HepG2 (cell line): ENCODE data around the gene ARID5B. TPM values are rescaled to one million over a fixed set of nuclear protein-coding genes. Genes with fewer than 3 reads are reported as not detected.

Experiments used
- ATAC-seq: fragments of 200-7000 bp; cut with Tn5 transposase; 3 replicates; pipeline ENCODE4 v1.9.1; 2020; ENCODE audit warnings: mild to moderate bottlenecking, moderate library complexity
- BruUV-seq: library from RNA; stranded (reverse); fragments of 400-500 nt; replicated peaks from 2 replicates; lab custom pipeline; 2021; lab: Mats Ljungman, UMichigan
- CTCF ChIA-PET: fragments of 300-600 bp; formaldehyde crosslinking; extraction: SDS; loops from one replicate; lab custom pipeline; 2021; ENCODE audit warnings: low total read pairs, inconsistent platforms, low intra/inter-chr PET ratio; lab: Yijun Ruan, JAX
- POLR2A ChIA-PET: fragments of 350-600 bp; sonication (Branson Sonifier 250); formaldehyde crosslinking; loops from one replicate; lab custom pipeline; 2020; ENCODE audit warnings: antibody characterized with exemption, inconsistent platforms; lab: Yijun Ruan, JAX
- DNase-seq: peaks from one replicate; pipeline ENCODE4 v3.0.0-alpha.2; 2015; ENCODE audit warnings: low spot score
- FAIRE-seq: peaks from 3 replicates; lab custom pipeline; 2011; peaks lifted over from hg19 to GRCh38; lab: Jason Lieb, UNC
- H2AFZ ChIP-seq: one replicate; pipeline ENCODE4 v1.6.1; 2011; ENCODE audit warnings: low read length, inconsistent platforms
- H3K27ac ChIP-seq: fragments of 300-600 bp; 3 replicates; pipeline ENCODE4 v1.8.0; 2011; ENCODE audit warnings: mixed run types, mild to moderate bottlenecking, mixed read lengths, low read length, inconsistent platforms; ENCODE audit not compliant: insufficient read depth; ENCODE audit errors: extremely low read length
- H3K27me3 ChIP-seq, 2 experiments: fragments of 200-600 bp in 1 of 2; 2 replicates in 1 of 2; 3 replicates in 1 of 2; pipeline versions ENCODE4 v1.6.0 to v1.8.0; 2011; ENCODE audit warnings: low read length in 2 of 2, mild to moderate bottlenecking in 2 of 2, moderate library complexity in 2 of 2, inconsistent platforms in 1 of 2; ENCODE audit not compliant: insufficient read depth in 2 of 2, control insufficient read depth in 1 of 2
- H3K36me3 ChIP-seq, 2 experiments: fragments of 200-600 bp in 1 of 2; replicated peaks in 1 of 2; 2 replicates in 1 of 2; 3 replicates in 1 of 2; pipeline versions ENCODE4 v1.5.1 to v1.8.0; 2011; ENCODE audit warnings: low read length in 2 of 2, inconsistent platforms in 1 of 2; ENCODE audit not compliant: insufficient read depth in 2 of 2, control insufficient read depth in 1 of 2
- H3K4me1 ChIP-seq: 2 replicates; pipeline ENCODE4 v1.5.1; 2012; ENCODE audit warnings: low read length, inconsistent platforms; ENCODE audit not compliant: insufficient read depth
- H3K4me2 ChIP-seq: 2 replicates; pipeline ENCODE4 v1.6.0; 2011; ENCODE audit warnings: low read depth, low read length, inconsistent platforms
- H3K4me3 ChIP-seq, 3 experiments: fragments of 200-600 bp in 1 of 3; sonication (generic), shearing (Covaris generic) in 1 of 3; replicated peaks in 1 of 3; 2 replicates each; pipeline ENCODE4 v1.5.1; 2011 to 2016; ENCODE audit warnings: low read length in 3 of 3, inconsistent platforms in 2 of 3, low read depth in 2 of 3, mild to moderate bottlenecking in 2 of 3, control low read depth in 1 of 3, mixed read lengths in 1 of 3; ENCODE audit not compliant: insufficient read depth in 1 of 3
- H3K79me2 ChIP-seq: one replicate; pipeline ENCODE4 v1.6.1; 2011; ENCODE audit warnings: low read length, inconsistent platforms; ENCODE audit not compliant: insufficient read depth
- H3K9ac ChIP-seq: 2 replicates; pipeline ENCODE4 v1.6.0; 2011; ENCODE audit warnings: mild to moderate bottlenecking, low read depth, low read length, inconsistent platforms; ENCODE audit not compliant: insufficient read depth
- H3K9me3 ChIP-seq: 2 replicates; pipeline ENCODE4 v1.5.1; 2012; ENCODE audit warnings: mild to moderate bottlenecking, low read length
- H4K20me1 ChIP-seq: 2 replicates; pipeline ENCODE4 v1.6.0; 2011; ENCODE audit warnings: inconsistent platforms, mild to moderate bottlenecking, low read length, moderate library complexity; ENCODE audit not compliant: insufficient read depth
- ATF6 ChIP-seq: sonication (generic); formaldehyde crosslinking; conservative IDR thresholded peaks from 2 replicates; pipeline ENCODE4 v1.4.0; 2020; ENCODE audit warnings: missing genetic modification reagents
- CC2D1A ChIP-seq: sonication (generic); formaldehyde crosslinking; IDR thresholded peaks from 2 replicates; pipeline ENCODE4 v1.8.1; 2023; ENCODE audit warnings: mild to moderate bottlenecking, missing genetic modification reagents
- E2F5 ChIP-seq: sonication (generic); formaldehyde crosslinking; conservative IDR thresholded peaks from 2 replicates; pipeline ENCODE4 v1.4.0; 2020; ENCODE audit warnings: missing genetic modification reagents
- ETV6 ChIP-seq: sonication (generic); formaldehyde crosslinking; conservative IDR thresholded peaks from 2 replicates; pipeline ENCODE4 v1.4.0; 2020; ENCODE audit warnings: missing genetic modification reagents
- GTF2F1 ChIP-seq: fragments of 150-350 bp; IDR thresholded peaks from 2 replicates; pipeline ENCODE4 v1.6.1; 2014; ENCODE audit warnings: low read length
- HNRNPL ChIP-seq: fragments of 200-400 bp; formaldehyde crosslinking; IDR thresholded peaks from 2 replicates; pipeline ENCODE4 v1.6.1; 2017; ENCODE audit warnings: mild to moderate bottlenecking, low read depth, low read length
- NFIC ChIP-seq: IDR thresholded peaks from 2 replicates; pipeline ENCODE4 v1.6.1; 2012; ENCODE audit warnings: mild to moderate bottlenecking, low read length, inconsistent platforms
- PBX2 ChIP-seq: IDR thresholded peaks from 2 replicates; pipeline ENCODE4 v1.6.1; 2016; ENCODE audit warnings: control low read depth
- PITX1 ChIP-seq: sonication (generic); formaldehyde crosslinking; IDR thresholded peaks from 2 replicates; pipeline ENCODE4 v1.5.1; 2020; ENCODE audit warnings: mild to moderate bottlenecking, missing genetic modification reagents
- RFX3 ChIP-seq: IDR thresholded peaks from 2 replicates; pipeline ENCODE4 v1.6.1; 2016; ENCODE audit warnings: missing biosample characterization, missing genetic modification reagents
- RFX5 ChIP-seq: IDR thresholded peaks from 2 replicates; pipeline ENCODE4 v1.6.1; 2011; ENCODE audit warnings: low read depth, low read length, improper control_type of control experiment
- RORA ChIP-seq: sonication (generic); formaldehyde crosslinking; IDR thresholded peaks from 2 replicates; pipeline ENCODE4 v1.5.0; 2020; ENCODE audit warnings: mild to moderate bottlenecking, missing genetic modification reagents, moderate library complexity
- TARDBP ChIP-seq: sonication (generic); formaldehyde crosslinking; IDR thresholded peaks from 2 replicates; pipeline ENCODE4 v1.8.0; 2022; ENCODE audit warnings: mild to moderate bottlenecking, missing genetic modification reagents
- WGBS: methylation state at CpG from one replicate; pipeline ENCODE4 v1.1.6; 2017; ENCODE audit warnings: low lambda C conversion rate; 5-methylcytosine and 5-hydroxymethylcytosine counted together
- in situ Hi-C: cut with HindIII; loops from 2 replicates; pipeline ENCODE4 v1.10.0; 2017; ENCODE audit warnings: low pct_unique_long_range_greater_than_20kb; ENCODE audit not compliant: extremely low pct_ligation_motif_present
- intact Hi-C: fragments of 100-400 bp; cut with micrococcal nuclease; formaldehyde crosslinking; loops from one replicate; pipeline ENCODE4 v1.10.0; 2022; ENCODE audit not compliant: unreplicated experiment
- polyA plus RNA-seq, 8 experiments: library from polyadenylated mRNA; depleted of rRNA in 3 of 8; stranded (reverse) in 7 of 8; unstranded in 1 of 8; fragments of >200 nt; fragmentation: Illumina TruSeq in 4 of 8; extraction: Trizol in 4 of 8; gene quantifications; 2 replicates each; pipeline versions ENCODE4 v1.2.1 to v1.2.3, GENCODE V29; 2011 to 2016; ENCODE audit warnings: low read depth in 4 of 8, missing spikeins in 1 of 8, mixed read lengths in 1 of 8; ENCODE audit not compliant: insufficient read depth in 1 of 8
- total RNA-seq, 5 experiments: library from RNA; depleted of rRNA; stranded (reverse); fragments of >200 nt; fragmentation: Illumina TruSeq; extraction: Trizol; gene quantifications; 2 replicates each; pipeline ENCODE4 v1.2.3, GENCODE V29; 2016; ENCODE audit warnings: low read depth in 1 of 5
- TF ChIP-seq, protein P1 (sequence below): sonication (generic); formaldehyde crosslinking; IDR thresholded peaks from 2 replicates; pipeline ENCODE4; 2020; ENCODE audit warnings: missing genetic modification reagents, mild to moderate bottlenecking, borderline replicate concordance
- TF ChIP-seq, protein P2 (sequence below): sonication (generic); formaldehyde crosslinking; IDR thresholded peaks from 2 replicates; pipeline ENCODE4 v1.5.0; 2020; ENCODE audit warnings: missing genetic modification reagents, mild to moderate bottlenecking, borderline replicate concordance

ARID5B gene
- total and polyA plus RNA-seq, 2 of the 13 experiments (the other 11 are each of a cell fraction or from before 2014, with no cell fraction given), result 6.2 to 21.1 TPM

DNA sequence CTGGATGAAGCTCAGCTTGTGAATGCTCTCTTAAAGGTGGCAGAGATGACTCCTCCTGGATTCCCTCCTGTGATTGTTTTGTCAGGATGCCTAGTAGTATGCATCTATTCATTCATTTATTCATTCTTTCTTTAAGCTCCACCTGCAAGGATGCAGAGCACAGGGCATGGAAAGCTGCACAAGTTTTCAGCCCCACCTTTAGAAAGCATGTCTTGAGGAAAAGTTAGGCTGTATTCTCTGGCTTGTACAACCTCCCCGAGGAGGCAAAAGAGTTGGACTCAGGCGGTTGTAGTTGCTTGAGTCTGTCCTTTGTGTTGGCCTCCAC is 22.4 kb downstream of the ARID5B start:
- DNase-seq, result no peak
- ATAC-seq, result no peak
- Histone ChIP-seq H3K4me1 (peaks cover 18% of the 10 kb centered on the region; the same call in 1 of the 2 replicates), H3K36me3 (peaks cover 3 to 5% of the 10 kb centered on the region in 2 experiments), H2AFZ (no peak overlapping the region), H3K9ac (no peak overlapping the region), H3K27ac (no peak overlapping the region), H4K20me1 (peaks cover 5% of the 10 kb centered on the region), H3K4me3 (no peak overlapping the region), H3K9me3 (no peaks in the 10 kb centered on the region), H3K79me2 (peaks cover 27% of the 10 kb centered on the region), H3K27me3 (no peaks in the 10 kb centered on the region), H3K4me2 (no peak overlapping the region)
- no TSS peak for BruUV-seq
- ChIA-PET POLR2A (interaction anchor here (1.4 kb wide), 1 partner anchor 41 kb away, joined by 6 read pairs; no protein-coding TSS in a partner anchor), CTCF (no interaction called here)
- TF ChIP-seq, protein P1, sequence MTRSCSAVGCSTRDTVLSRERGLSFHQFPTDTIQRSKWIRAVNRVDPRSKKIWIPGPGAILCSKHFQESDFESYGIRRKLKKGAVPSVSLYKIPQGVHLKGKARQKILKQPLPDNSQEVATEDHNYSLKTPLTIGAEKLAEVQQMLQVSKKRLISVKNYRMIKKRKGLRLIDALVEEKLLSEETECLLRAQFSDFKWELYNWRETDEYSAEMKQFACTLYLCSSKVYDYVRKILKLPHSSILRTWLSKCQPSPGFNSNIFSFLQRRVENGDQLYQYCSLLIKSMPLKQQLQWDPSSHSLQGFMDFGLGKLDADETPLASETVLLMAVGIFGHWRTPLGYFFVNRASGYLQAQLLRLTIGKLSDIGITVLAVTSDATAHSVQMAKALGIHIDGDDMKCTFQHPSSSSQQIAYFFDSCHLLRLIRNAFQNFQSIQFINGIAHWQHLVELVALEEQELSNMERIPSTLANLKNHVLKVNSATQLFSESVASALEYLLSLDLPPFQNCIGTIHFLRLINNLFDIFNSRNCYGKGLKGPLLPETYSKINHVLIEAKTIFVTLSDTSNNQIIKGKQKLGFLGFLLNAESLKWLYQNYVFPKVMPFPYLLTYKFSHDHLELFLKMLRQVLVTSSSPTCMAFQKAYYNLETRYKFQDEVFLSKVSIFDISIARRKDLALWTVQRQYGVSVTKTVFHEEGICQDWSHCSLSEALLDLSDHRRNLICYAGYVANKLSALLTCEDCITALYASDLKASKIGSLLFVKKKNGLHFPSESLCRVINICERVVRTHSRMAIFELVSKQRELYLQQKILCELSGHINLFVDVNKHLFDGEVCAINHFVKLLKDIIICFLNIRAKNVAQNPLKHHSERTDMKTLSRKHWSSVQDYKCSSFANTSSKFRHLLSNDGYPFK (CRISPR knock-in tag), result no peak
- TF ChIP-seq, protein P2, sequence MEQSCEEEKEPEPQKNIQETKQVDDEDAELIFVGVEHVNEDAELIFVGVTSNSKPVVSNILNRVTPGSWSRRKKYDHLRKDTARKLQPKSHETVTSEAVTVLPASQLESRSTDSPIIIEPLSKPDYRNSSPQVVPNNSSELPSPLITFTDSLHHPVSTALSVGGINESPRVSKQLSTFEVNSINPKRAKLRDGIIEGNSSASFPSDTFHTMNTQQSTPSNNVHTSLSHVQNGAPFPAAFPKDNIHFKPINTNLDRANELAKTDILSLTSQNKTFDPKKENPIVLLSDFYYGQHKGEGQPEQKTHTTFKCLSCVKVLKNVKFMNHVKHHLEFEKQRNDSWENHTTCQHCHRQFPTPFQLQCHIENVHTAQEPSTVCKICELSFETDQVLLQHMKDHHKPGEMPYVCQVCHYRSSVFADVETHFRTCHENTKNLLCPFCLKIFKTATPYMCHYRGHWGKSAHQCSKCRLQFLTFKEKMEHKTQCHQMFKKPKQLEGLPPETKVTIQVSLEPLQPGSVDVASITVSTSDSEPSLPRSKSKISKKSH (CRISPR knock-in tag), result no peak
- TF ChIP-seq RFX3 (CRISPR knock-in tag) (no peak), NFIC (no peak), ATF6 (CRISPR knock-in tag) (no peak), E2F5 (CRISPR knock-in tag) (no peak), ETV6 (no peak), RFX5 (no peak), HNRNPL (no peak), PITX1 (CRISPR knock-in tag) (no peak), GTF2F1 (no peak), CC2D1A (CRISPR knock-in tag) (no peak), RORA (CRISPR knock-in tag) (no peak), TARDBP (CRISPR knock-in tag) (no peak), PBX2 (no peak)
- WGBS, result 100% methylated on average over 2 of the region's 2 CpGs
- in situ Hi-C loops (no loop called here), intact Hi-C loops (no loop called here)
- FAIRE-seq, result no peak
